ENCODE measurements around the gene TTC39B.
"Not testable (repeated sequence)": the region's sequence is repeated elsewhere in the genome, so short reads cannot be mapped to it uniquely, and the experiment has no call there.

TTC39B gene

DNA sequence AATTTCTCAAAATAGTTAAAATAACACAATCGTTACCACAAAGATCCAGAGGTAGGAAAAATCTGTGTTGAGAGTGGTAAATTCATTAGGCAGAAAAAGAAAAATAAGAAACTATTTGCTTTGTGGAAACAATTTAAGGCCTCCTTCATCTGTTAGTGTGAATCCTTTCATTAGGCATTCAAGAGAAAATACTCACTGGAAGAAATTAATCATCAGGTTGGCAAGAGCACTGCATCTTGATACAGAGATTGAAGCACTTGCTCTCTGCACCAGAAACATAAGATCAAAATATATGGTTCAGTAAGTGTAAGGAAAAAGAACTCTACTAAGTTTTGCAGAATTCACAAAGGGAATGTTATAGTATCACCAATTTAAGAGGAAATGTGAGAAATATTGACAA is 44.4 kb downstream of the TTC39B start:
- no peak for DNase-seq

DNA sequence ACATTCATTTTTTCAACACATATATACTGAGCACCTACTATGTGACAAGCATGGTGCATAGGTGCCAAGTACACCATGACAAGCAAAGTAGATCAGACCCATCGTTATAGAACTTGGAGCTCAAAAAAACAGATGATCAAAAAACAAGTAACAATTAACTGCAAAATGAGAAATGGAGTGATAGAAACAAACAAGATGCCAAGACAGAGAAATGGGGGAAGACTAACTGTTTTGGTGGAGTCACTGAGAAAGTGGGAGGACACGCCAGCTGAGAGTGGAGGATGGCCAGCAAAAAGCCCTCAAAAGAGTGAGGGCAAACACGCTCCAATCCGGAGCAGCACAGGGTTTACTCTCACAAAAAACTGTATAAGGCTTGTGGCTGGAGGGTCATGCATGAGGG is 50.6 kb downstream of the TTC39B start:
- no peak for DNase-seq

DNA sequence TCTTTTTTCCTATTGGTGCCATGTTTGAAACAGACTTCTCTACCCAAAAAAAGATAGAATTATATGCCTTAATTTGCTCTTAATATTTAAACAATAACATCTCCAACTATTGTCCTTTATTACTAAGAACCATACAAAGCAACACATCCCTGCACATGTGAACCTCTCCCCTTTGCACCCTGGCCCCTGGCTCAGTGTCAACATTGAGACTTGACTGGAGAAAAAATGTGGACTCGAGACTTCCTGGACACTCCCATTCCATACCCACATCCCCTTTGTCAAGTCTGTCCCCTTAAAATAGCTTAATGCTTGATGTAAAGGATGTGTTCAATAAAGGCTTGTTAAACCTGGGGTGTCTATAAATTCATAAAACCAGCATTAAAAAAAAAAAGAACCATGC is 53.2 kb downstream of the TTC39B start:
- no peak for DNase-seq

DNA sequence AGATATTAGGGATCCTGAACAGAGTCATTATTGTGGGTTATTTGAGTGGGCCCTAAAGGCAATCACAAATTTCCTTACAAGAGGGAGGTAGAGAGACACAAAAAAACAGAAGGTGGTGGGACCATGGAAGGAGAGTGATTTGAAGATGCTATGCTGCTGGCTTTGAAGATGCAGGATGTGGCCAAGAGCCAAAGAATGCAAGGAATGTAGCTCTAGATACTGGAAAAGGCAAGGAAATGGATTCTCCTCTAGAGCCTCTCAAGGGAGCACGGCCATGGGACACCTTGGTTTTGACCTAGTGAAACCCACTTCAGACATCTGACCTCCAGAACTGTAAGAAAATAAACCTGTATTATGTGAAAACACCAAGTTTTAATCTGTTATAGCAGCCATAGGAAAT is 53.8 kb downstream of the TTC39B start:
- no peak for DNase-seq

DNA sequence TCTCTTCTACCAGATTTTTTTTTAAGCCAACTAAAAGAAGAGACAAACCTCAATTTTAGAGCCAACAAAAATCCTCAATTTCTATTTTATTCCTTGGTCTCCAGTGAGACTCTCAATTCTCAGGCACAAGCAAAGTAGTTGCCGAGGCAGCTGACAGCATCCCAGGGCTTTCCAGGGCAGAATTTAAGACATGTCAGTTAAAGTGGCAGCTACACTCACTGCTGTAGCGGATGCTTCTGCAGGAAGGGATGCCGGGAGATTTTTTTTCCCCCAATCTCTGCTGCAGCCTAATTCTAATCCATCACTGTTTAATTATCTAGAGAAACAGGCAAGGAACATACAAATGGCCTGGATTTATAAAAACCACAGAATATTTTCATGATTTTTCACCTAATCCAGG is 57.0 kb downstream of the TTC39B start:
- DNase-seq = no peak

DNA sequence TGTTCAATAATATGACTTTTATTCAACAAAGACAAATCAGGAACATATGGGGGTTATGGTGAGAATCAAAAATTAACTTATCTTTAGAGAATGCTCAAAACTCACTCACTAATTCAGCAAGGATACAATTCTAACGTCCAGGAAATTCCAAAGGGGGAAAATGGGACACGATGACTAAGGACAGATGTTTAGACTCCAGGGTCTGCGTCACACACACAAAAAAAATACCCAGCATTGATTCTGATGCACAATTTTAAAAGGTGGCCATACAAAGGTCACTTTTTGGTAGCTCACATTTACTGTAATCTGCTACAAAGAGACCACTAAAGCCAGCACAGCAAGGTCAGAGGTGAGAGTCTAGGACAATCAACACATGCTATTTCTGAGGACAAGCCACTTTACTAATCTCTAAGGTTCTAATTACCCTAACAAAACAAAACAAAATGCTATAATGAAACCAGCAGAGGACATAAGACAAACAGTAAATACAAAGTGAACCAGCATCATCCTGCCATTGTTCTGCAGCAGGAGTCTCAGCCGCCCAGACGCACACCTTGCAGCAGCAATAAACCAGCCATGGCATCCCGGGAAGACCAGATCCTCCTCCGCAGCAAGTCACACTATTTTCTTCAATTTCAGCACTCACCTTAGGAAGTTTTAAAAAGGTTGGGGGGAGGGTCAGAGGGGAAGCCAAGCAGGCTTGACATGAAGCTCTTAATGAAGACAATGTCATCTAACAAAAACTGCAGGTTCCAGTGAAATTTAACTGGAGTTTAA is 57.8 kb downstream of the TTC39B start:
- DNase-seq = no peak

DNA sequence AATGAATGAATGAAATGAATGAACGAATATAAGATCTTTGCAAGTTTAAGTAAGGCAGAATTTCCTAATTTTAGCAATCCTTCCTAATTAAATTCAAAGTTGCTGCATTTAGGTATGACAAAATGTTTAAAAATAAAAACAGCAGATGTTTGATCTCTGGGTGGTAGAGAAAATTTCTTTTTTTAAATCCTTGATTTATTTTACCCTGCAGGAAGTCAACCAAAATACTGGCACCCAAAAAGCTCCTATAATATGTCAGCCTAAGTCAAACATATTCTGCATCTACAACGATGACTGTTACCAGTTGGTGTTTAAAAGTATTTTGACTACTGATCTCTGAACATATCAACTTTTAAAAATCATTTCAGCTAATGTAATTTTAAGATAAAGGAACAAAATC is 58.4 kb downstream of the TTC39B start:
- no peak for DNase-seq

DNA sequence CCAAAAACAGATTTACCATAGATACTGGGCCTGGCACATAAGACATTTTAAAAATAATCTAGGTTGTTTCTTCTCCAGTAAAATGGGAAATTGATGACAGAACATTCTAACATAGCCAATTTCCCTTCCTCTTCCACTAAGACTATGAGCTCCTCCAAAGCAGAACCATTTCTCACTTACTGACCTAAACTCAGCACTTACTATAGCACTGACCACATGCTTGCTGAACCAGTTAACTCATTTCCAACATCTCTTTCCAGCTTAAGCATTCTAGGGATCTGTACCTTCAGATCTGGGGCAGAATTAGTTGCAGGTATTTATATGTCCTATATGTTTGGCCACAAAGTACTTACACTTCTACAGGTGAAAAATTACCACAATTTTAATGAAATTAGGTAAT is 58.9 kb downstream of the TTC39B start:
- no peak for DNase-seq

DNA sequence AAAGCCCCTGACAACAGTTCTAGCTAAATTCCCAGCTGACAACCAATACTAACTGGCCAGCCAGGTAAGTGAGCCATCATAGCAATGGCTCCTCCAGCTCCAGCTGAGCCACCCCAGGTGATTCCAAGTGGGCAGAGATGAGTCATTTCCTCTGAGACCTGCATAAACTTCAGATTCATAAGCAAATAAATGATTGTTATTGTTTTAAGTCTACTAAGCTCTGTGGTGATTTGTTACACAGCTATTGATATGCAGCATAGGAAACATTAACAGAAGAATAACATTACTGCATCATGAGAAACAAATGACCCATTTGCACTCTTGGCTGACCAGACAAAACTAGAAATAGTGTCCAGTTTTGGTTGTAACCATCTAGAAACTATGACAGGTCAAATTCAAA is 60.3 kb downstream of the TTC39B start:
- DNase-seq = no peak

DNA sequence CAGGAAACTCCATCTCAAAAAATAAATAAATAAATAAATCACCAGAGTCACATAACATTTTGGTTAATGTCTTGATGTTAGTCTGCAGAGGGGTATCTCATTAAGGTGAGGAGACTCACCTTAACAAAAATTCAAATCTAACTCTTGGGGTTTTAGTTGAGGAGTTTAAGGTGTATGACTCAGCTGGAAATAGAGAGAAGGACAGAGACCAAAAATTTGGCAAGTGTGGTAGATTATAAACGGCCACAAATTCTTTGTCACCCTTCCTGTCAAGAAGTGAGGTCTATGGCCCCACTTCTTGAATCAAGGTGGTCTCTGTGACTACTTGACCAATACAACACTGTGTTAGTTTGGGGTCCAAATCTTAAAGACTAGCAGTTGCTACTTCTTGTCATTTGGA is 60.8 kb downstream of the TTC39B start:
- no peak for DNase-seq

DNA sequence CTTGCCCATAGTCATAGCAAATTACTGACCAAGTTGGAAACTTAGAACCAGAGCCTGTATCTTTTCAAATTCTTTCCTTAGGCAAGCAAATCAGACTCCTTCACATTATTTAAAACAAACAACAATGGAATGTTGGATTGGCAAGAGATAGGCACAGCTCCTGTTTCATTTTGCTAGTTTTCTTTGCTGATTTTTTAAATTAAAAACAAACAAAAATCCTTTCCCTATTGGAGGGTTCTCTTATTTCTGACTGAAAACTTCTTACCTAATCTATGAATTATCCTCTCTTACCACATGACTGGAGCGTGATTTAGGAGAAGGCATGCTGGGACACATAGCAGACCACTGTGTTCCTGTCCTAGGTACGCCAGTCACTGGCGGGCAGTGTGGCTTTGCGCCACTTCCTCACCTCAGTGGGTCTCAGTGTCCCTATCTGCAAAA is 63.0 kb downstream of the TTC39B start:
- DNase-seq = no peak

DNA sequence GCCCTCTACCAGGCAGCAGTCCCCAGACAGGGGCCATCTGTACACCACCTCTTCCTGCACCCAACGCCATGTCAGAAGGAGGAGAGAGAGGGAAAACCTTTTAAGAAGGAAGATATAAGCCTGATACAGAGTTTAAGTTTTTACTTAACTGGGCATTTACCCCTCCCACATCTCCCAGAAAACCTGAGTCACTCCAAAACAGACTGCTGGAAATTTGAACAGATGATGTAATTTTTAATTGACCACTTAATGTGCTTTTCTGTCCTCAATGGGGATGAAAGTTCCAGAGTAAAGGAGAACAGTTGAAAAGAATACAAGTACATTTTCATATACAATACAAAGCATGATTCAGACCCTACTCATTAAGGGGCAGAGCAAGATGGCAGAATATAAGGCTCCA is 63.9 kb downstream of the TTC39B start:
- DNase-seq = no peak

DNA sequence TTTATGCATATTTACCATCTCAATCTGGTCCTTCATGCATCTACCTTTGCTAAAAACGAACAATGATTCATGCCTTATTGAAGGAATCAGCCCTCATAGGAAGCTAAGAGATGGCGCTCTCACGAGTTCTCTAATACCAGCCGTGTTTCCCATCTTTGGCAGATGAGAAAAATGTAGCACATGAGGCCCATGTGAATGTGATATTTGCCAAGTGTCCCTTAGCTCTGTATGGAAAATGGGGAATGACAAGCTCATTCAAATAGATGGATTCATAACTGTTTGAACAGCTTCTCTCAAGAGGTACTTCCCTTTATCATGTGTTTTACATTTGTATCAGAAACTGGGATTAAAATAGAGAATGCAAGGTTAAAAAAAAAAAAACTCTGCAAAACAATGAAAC is 66.1 kb downstream of the TTC39B start:
- DNase-seq = no peak

DNA sequence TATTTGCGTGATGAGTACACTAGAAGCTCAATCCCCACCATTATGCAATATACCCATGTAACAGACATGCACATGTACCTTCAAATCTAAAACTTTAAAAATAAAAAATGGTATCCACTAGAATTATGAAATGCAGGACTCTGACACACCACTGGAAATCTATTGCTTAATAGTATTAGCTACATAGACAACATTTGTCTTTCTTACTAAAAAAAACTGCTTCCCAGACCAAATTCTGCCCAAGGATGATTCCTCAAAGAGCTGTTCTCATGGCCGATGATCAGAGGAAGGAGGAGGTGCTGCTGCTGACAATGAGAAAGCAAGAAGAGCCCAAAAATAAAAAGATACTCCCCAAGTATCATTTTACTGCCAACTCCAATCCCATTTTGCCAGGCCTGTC is 67.2 kb downstream of the TTC39B start:
- DNase-seq = no peak

DNA sequence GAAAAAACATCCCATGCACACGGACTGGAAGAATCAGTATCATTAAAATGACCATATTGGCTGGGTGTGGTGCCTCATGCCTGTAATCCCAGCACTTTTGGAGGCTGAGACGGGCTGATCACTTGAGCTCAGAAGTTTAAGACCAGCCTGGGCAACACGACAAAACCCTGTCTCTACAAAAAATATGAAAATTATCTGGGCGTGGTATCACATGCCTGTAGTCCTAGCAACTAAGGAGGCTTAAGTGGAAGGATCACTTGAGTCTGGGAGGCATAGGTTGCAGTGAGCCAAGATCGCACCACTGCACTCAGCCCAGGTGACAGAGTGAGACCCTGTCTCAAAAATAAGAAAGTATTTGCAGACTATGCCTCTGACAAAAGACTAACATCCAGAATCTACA is 68.4 kb downstream of the TTC39B start:
- DNase-seq = no peak

DNA sequence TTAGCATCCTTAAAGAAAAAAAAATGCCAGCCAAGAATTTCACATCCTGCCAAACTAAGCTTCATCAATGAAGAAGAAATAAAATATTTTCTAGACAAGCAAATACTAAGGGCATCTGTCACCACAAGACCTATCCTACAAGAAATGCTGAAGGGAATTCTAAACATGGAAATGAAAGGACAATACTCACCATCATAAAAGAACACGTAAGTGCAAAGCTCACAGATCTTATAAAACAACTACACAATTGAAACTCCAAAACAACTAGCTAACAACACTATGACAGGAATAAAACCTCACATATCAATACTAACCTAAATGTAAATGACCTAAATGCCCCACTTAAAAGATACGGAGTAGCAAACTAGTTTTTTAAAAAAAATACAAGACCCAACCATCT is 71.4 kb downstream of the TTC39B start:
- no peak for DNase-seq

DNA sequence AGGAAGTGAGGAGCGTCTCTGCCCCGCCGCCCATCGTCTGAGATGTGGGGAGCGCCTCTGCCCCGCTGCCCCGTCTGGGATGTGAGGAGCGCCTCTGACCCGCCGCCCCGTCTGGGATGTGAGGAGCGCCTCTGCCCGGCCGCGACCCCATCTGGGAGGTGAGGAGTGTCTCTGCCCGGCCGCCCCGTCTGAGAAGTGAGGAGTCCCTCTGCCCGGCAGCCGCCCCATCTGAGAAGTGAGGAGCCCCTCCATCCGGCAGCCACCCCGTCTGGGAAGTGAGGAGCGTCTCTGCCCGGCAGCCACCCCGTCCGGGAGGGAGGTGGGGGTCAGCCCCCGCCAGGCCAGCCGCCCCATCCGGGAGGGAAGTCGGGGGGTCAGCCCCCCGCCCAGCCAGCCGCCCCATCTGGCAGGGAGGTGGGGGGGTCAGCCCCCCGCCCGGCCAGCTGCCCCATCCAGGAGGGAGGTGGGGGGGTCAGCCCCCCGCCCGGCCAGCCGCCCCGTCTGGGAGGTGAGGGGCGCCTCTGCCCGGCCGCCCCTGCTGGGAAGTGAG is 73.0 kb downstream of the TTC39B start:
- not testable (repeated sequence) for DNase-seq

DNA sequence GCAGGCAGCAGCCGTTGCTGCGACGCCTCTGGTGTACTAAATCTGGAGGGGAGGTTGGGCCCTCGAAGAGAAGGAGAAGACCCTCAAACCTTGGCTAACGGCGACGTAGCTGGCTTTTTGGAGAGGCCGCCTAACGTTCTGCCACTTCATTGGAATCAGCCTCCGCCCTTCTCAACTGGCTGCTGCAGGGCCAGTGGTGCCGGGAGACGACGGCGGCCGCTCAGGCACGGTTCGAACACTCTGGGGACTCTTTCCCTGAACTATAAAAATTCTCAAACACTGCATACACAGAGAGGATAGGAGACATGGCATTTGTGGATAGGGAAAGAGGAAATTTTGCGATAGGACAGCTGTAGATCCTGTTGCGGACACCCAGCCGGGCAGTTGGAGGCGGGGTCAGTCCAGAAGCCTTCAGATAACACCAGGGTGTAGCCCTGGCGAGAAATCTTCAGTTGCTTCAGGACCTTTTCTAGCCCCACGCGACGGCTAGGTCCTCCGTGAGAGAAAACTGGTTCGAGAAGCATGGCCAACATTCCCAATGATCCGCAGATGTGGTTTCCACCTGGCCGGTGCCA is 74.2 kb downstream of the TTC39B start:
- DNase-seq = not testable (repeated sequence)

DNA sequence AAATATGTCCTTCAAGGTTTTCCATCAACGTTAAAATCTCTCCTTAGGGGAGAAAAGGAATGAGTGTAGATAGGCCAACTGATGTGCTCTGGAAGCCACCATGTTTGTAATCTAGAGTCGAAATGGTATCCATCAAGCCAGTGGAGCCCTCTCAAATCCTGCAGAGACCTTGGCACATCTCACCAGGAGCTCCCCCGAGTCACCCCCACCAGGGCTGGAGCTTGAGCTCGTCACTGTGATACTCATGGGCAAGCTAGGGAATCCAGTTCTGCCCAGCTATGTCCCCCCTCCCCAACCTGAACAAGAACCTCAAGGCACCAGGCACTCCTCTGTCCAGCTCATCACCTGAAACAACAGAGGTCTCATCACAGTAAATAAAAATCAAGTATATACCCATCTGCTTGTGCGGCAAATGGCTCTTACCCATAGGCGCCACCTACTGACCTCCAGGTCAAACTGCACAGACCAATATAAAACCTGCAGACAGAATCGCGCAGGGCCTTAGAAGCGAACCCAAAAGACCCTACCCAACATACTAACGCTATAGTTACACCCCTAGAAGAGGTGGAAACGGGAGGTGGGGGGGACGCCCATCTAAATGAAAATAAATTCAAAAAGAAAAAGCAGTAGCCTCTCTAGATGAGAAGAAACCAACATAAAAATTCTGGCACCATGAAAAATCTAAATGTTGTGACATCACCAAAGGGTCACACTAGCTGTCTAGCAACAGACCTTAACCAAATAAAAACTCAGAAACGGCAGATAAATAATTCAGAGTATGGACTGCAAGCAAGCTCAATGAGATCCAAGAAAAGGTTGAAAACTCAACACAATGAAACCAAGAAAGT is 75.0 kb downstream of the TTC39B start:
- no peak for DNase-seq

DNA sequence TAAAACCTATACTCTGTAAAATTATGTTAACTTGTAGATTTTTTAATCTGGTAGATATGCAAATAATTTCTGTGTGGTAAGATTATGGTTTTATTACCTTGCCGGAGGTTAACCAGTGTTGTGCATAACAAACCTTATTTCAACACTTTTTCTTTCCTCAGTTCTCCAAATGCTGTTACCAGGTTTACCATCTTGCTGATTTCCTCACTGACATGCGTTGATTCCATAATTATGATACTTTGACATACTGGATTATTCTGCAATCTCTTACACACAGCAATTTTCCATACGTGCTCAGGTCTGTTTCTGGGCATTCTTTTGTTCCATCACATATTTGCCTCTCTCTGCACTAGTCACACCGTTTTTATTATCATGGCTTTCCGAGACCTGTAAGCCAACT is 77.6 kb downstream of the TTC39B start:
- DNase-seq = no peak

DNA sequence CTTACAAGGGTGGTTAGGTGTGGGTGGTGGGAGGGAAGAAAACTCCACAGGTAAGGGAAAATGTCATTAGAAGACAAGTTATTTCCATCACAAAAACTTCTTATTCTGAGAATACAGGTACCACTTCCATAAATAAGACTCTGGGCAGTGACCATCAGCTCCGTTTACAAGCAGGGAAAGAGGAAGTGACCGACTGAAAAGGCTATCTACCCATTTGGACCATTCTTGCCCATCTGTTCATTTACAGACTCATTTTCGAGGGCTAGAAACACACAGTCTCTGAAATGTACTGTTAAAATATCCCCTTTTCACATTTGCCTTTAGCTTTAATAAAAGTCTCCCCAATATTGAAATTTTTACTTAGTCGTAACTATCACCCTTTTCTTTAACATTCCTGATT is 79.5 kb downstream of the TTC39B start:
- DNase-seq = no peak

DNA sequence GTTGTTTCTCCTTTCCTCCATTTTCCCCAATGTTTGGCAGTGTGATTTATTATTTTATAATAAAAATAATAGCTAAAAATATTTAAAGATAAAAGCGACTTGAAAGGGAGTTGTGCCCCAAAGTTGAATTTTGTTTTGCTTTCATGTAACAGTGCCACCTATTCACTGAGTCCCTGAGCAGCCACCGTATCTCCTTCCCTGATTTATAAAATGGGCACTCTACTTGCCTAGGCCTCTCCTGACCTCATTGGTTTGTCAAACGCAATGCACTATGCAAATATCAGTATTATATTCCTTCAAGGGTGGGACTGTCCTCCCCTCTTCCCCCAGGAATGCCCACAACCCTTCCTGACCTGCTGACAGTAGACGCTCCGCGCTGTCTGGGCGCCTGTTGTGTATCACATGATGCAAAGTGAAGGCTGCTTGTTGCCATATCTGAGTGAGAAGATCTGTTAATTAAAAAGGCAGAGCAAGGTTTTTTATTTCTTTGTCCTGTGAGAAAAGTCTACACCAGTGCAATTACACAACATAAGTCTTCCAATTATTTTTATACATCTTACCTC is 81.4 kb downstream of the TTC39B start:
- no peak for DNase-seq

DNA sequence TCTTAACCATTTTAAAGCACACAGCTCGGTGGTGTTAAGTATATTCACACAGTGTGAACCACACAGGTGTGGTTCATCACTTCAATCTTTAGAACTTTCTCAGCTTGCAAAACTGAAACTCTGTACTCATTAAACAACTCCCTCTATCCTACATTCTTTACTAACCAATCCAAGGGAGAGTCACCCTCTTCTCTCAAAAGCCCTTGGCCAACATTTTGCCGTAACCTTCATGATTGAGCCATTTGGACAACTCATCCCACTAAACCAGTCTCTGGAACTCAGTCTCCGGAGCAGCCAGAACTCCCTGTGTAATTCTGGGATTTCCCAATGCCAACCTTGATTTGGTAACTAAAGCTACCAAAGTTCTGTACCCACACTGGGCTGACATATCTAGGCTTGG is 84.7 kb downstream of the TTC39B start:
- no peak for DNase-seq

Measured in activated CD4-positive, CD25-positive, alpha-beta regulatory T cell treated with anti-CD3 and anti-CD28 coated beads, Interleukin-2, amount 50 U/mL, for 72 hours (primary cell).